ENCODE results near the gene ROCK1. TPM values are rescaled to one million over a fixed set of nuclear protein-coding genes. Genes with fewer than 3 reads are reported as not detected.

ROCK1 gene
- total and polyA plus RNA-seq, 2 donors (not counting 3 experiments of a cell fraction or from before 2014, with no cell fraction given) = 5.3 to 53.0 TPM

DNA sequence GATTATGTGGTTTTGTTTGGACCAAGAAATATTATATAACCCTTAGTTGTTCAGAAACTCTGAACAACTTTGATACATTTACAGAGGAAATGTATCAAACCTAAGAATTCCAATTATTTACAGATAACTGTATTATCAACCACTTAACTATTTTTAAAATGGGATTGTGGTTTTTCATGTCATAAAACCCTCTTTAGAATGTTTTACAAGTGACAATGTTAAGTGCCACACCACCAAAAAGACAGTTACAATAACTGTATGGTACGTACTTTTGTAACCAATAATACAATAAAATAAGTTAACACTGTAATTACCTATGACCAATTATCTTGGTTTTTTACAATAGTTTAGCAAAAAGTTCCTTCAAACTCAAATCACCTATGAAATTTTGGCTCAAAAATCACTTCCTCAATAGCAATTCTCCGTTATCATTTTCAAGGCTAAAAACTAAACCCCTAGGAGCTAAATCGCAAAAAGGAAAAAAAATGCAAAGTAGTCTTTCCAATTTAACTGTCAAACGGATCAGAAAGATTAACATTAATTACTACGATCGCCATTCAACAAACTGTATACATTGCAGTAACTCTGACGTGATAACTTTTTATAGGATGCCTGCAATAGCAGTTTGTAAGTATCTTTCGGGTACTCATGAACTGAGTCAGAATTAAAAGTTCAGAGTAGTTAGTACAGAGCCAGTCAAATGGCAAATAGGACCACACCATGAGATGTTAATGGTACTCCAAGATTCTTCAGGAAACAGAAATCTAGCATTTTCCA lies 1.5 kb downstream of the ROCK1 start:
- Histone ChIP-seq H3K9me3 (replicated peaks; ENCODE audit: control insufficient read depth, insufficient read depth, low read length) (no peaks in the 10 kb centered on the region), H3K4me3 (replicated peaks in 1 of 3; ENCODE audit: insufficient read depth in 1 of 3, low read depth in 1 of 3, low read length in 3 of 3) (peak overlapping the region; percentile 73 to 100 (median 99)), H3K27me3 (ENCODE audit: control insufficient read depth in 2 of 2, insufficient read depth in 2 of 2, low read length in 2 of 2) (no peaks in the 10 kb centered on the region), H3K36me3 (ENCODE audit: control insufficient read depth in 2 of 2, extremely low read depth in 1 of 2, insufficient read depth in 2 of 2, low read length in 2 of 2) (no peaks in the 10 kb centered on the region), H3K4me1 (ENCODE audit: control insufficient read depth, extremely low read depth, insufficient read depth, low read length) (peaks cover 23% of the 10 kb centered on the region), H4K20me1 (replicated peaks; ENCODE audit: control insufficient read depth, extremely low read depth, insufficient read depth, low read length) (peaks cover 24% of the 10 kb centered on the region), H3K27ac (ENCODE audit: insufficient read depth, low read depth, low read length) (peak overlapping the region; percentile 59), H2AFZ (ENCODE audit: low read depth, low read length) (peak overlapping the region; percentile 71), H3K9me1 (replicated peaks; ENCODE audit: control insufficient read depth, extremely low read depth, insufficient read depth, low read length) (no peaks in the 10 kb centered on the region), H3K9ac (replicated peaks; ENCODE audit: extremely low read depth, insufficient read depth, low read length) (peak overlapping the region; percentile 72), H3K79me2 (ENCODE audit: control insufficient read depth, insufficient read depth, low read length) (peaks cover 63% of the 10 kb centered on the region), H3K4me2 (ENCODE audit: insufficient read depth, low read length) (peak overlapping the region; percentile 93)
- intact Hi-C loops (cut with micrococcal nuclease) = loop anchor here (2.0 to 10.0 kb wide), 3 partner anchors 61 to 491 kb away; partner anchors contain the start of gene ESCO1
- ChIA-PET CTCF (no interaction called here), POLR2A (no interaction called here)
- peak; percentile 15 for FAIRE-seq
- dilution Hi-C loops (cut with MboI; ENCODE audit: extremely low pct_ligation_motif_present, low sequenced_read_pairs) = no loop called here
- DNase-seq (ENCODE audit: low read depth, low spot score) = peak; percentile 49
- no peak for TF ChIP-seq POLR2AphosphoS5 (IDR thresholded peaks at IDR 0.05; ENCODE audit: insufficient read depth, low read depth, low read length)
- TF ChIP-seq, protein P1, sequence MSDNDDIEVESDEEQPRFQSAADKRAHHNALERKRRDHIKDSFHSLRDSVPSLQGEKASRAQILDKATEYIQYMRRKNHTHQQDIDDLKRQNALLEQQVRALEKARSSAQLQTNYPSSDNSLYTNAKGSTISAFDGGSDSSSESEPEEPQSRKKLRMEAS (IDR thresholded peaks at IDR 0.05; ENCODE audit: insufficient read depth, insufficient read length) = no peak
- BruUV-seq (replicated peaks) = no TSS peak

DNA sequence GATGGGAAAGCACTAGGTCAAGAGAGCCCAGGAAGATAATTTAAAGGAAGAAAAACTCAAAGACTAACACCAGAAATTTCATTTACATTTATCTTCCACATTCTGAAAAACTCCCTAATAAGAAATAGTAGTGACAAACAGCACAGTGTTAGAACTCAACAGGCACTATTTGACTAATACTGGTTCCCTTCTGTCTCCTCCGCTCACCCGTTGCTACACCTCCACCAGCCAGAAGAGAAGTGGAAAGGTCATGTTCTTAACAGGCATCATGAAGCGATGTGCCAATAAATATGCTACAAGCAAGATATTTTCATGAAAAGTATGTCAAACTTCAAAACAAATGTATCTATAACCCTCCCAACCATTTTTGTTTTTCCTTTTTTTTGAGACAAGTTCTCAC lies 5.7 kb downstream of the ROCK1 start:
- intact Hi-C loops (cut with micrococcal nuclease) = loop anchor here (10.0 kb wide), 1 partner anchor 101 kb away; no protein-coding TSS in a partner anchor

More for the DNA sequence above, 5.7 kb downstream of the ROCK1 start:
- H3K27me3 ChIP-seq (ENCODE audit: control insufficient read depth in 2 of 2, insufficient read depth in 2 of 2, low read length in 2 of 2) = no peaks in the 10 kb centered on the region
- no peak for FAIRE-seq
- TF ChIP-seq, protein P1 (IDR thresholded peaks at IDR 0.05; ENCODE audit: insufficient read depth, insufficient read length) = no peak
- dilution Hi-C loops (cut with MboI; ENCODE audit: extremely low pct_ligation_motif_present, low sequenced_read_pairs) = no loop called here
- H4K20me1 ChIP-seq (replicated peaks; ENCODE audit: control insufficient read depth, extremely low read depth, insufficient read depth, low read length) = peaks cover 31% of the 10 kb centered on the region
- no peak overlapping the region for H3K4me2 ChIP-seq (ENCODE audit: insufficient read depth, low read length)
- H3K79me2 ChIP-seq (ENCODE audit: control insufficient read depth, insufficient read depth, low read length) = peaks cover 99% of the 10 kb centered on the region
- H3K4me3 ChIP-seq (replicated peaks in 1 of 3; ENCODE audit: insufficient read depth in 1 of 3, low read depth in 1 of 3, low read length in 3 of 3) = no peak overlapping the region
- H2AFZ ChIP-seq (ENCODE audit: low read depth, low read length) = no peak overlapping the region
- no peaks in the 10 kb centered on the region for H3K9me1 ChIP-seq (replicated peaks; ENCODE audit: control insufficient read depth, extremely low read depth, insufficient read depth, low read length)
- H3K36me3 ChIP-seq (ENCODE audit: control insufficient read depth in 2 of 2, extremely low read depth in 1 of 2, insufficient read depth in 2 of 2, low read length in 2 of 2) = no peaks in the 10 kb centered on the region
- ChIA-PET CTCF (no interaction called here), POLR2A (no interaction called here)
- no peaks in the 10 kb centered on the region for H3K9me3 ChIP-seq (replicated peaks; ENCODE audit: control insufficient read depth, insufficient read depth, low read length)
- DNase-seq (ENCODE audit: low read depth, low spot score) = no peak
- H3K27ac ChIP-seq (ENCODE audit: insufficient read depth, low read depth, low read length) = no peak overlapping the region
- peaks cover 15% of the 10 kb centered on the region for H3K4me1 ChIP-seq (ENCODE audit: control insufficient read depth, extremely low read depth, insufficient read depth, low read length)
- no peak overlapping the region for H3K9ac ChIP-seq (replicated peaks; ENCODE audit: extremely low read depth, insufficient read depth, low read length)
- no TSS peak for BruUV-seq (replicated peaks)
